HG03571 (cell line): ENCODE results near the gene SLC7A10.

Source experiments
- ATAC-seq: cut with Tn5 transposase; IDR thresholded peaks from one replicate; pipeline ENCODE4 v1.9.1; 2021; ENCODE audit not compliant: unreplicated experiment

Gene SLC7A10

DNA sequence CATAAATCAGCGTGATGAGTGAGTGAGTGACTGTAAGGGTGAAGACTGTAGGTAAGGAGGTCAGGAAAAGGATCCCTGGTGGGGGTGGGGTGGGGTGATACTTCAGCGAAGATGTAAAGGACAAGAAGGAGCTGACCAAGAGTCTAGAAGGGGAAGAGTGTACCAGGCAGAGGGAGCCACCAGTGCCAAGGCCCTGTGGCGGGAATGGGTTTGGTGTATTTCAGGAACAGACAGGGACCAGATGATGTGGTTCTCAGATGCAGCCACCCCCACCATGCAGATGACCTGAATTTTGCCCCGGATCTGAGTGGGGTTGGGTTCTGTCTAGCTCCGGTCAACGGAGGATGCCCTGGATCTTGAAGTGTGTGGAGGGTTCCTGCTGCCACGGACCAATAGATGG is 30.1 kb upstream of the SLC7A10 start:
- ATAC-seq: no peak

DNA sequence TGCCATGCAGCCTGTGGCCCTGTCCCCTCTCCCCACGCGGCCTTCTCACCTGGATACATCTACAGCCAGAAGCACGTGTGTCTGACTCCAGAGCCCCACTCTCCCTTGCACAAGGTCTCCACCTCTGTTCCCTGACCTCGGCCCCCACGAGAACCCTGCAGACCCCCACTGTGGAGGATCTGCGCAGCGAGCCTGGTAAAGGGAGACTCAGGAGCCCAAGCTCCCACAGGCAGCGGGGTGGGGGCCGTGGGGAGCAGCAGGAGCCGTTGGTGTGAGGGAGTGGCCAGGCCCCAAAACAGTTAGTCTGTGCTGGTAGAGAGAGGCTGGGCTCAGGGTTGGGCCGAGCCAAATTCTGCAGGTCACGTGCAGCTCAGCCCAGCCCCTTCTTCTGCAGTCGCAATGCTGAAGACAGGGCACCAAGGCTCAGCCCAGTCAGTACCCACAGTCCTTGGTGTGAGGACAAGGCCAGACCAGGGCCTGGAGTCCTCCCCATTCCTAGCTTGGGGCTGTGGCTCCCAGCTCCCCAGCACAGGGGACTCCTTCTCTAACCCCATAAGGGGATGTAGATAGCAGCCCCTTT is 28.7 kb upstream of the SLC7A10 start:
- no peak for ATAC-seq

DNA sequence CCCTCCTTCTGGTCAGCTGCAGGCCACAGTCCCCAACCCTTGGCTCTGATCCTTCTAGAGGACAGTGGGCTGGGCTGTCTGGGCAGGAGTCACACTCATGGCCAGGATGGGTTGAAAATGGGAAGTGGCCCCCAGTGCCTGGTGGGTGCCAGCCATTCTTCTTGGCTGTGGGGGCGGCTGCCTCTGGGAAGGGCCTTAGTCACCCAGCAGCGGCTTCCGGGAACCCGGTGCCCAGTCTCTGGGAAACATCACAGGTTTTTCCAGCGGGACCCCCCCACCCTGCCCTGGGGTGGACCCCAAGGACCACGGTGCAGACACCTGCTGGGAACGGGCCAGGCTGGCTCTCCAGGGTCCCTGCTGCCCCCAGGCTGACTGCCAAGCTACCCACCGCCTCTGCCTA is 27.3 kb upstream of the SLC7A10 start:
- no peak for ATAC-seq

DNA sequence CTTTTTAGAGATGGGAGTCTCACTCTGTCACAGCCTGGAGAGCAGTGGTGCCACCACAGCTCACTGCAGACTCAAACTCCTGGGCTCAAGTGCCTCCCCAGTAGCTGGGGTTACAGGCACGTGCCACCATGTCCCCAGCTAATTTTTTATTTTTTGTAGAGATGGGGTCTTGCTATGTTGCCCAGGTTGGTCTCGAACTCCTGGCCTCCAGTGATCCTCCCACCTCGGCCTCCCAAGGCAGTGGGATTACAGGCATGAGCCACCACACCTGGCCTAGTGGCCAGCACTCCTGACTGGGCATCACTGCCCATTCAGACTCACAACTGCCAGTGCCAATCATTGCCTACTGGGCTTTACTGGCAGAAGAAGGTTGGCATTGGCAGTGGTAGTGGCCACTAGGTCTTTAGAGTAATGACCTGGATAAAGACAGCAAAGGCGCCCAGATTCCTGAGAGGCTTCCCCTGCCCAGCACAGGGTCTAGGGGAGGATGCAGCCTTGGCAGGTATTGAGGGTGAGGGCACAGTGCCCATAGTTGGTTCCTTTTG is 26.8 kb upstream of the SLC7A10 start:
- ATAC-seq: no peak

DNA sequence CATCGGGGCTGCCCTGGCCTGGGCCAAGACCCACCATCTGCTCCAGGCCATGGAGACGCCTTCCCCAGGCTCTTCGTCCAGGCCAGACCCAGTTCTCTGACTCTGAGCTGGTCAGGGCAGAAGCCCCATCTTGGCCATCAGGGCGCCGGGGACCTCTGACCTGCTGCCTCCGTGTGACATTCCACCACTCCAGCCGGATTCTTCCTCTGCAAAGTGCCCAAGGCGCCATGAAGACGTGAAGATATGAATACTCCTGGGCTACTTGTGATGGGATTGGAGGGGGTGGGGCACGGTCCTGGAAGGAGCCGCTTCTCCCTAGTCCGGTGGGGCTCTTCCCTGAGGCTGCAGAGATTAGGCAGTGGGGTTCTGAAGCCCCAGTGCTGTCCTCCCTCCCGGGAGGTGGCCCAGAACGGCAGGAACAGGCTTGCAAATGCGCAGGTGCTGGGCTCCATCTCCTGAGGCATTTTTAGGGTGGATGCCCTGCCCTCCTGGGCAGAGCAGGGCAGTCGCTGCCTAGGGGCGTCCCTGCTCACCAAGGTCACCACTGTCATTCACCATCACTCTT is 26.0 kb upstream of the SLC7A10 start:
- no peak for ATAC-seq

DNA sequence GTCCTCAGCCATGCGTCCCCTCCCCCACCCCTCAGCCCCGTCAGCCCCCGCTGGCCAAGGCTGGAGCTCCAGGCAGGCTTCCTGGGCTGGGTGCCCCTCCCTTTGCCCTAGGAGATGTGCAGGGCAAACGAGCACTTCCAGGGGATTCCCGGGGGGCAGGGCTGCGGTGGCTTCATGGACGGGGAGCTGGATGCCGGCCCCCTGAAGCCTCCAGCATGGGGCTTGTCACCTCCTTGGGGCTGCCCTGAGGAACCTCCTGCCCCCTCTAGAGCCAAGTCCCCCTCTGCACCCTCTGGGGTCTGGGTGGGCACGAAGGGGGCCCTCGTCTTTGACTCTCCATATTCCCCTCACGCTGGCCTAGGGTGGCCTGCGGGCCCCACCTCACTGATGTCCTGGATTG is 25.4 kb upstream of the SLC7A10 start:
- ATAC-seq: no peak

DNA sequence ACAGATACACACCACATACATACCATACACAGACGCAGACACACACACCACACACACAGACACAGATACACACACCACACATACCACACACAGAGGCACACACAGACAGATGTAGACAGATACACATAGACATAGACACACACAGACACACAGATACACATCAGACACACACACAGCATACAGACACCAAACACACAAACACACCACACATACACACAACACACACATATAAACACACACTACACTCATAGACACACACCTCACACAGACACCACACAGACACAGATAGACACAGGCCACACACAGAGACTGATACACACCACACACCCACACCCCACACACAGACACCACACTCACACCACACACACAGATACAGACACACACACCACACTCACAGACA is 24.9 kb upstream of the SLC7A10 start:
- ATAC-seq: no peak

DNA sequence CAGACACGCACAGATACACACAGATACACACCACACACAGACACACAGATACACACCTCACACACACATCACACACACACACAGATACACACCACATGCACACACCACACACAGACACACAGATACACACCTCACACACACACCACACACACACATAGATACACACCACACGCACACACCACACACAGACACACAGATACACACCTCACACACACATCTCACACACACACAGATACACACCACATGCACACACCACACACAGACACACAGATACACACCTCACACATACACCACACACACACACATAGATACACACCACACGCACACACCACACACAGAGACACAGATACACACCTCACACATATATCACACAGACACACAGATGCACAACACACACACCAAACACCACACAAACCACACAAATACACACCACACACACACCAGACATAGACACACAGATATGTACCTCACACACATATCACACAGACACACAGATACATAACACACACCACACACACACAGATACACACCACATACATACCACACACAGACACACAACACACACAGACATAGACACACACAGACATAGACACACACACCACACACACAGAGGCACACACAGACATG is 24.2 kb upstream of the SLC7A10 start:
- no peak for ATAC-seq

DNA sequence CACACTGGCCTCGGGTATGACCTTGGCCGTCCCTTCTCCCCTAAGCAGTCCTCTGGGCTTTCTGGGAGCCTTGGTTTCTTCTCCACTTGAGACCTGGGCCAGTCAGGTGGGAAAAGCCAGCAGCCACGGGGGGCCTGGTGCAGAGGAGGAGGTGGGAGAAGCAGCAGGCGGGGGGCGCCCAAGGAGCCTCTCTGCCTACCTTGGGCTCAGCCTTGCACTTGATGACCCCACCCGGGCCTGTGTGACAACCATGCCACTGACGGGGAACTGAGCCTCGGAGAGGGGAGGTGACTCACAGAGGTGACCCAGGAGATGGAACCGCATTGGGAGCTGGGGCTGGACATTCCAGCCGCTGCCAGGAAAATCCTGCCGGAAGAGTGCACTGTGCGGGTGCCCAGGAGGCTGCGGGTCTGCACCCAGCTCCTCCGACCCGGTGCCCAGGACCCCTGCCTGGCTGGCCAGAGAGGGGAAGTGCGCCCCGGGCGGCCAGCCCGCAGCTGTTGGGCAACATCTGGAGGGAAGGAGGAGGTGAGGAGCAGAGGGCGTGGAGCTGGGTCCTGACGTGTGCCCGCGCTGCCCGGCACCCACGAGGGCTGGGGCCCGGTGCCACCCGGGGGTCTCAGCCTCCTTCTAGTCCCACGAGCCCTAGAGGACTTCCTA is 23.4 kb upstream of the SLC7A10 start:
- no peak for ATAC-seq

DNA sequence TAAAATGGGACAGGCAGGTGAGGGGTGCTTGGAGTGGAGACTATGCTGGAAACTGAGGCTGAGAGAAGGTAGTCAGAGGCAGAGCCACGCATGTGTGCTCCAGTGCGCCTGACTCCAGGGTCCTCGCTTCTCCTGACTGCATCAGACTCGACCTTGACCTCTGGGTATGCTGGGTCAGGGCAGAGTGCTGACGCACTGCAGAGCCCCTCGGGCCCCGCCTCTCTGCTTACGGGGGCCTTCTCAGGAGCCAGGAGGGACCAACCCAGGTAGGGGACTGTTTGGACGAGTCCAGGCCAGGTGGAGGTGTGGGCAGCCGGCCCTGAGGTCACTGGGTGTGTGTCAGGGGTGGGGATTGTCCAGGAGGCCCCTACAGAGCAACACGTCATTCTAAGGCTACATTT is 22.9 kb upstream of the SLC7A10 start:
- no peak for ATAC-seq

DNA sequence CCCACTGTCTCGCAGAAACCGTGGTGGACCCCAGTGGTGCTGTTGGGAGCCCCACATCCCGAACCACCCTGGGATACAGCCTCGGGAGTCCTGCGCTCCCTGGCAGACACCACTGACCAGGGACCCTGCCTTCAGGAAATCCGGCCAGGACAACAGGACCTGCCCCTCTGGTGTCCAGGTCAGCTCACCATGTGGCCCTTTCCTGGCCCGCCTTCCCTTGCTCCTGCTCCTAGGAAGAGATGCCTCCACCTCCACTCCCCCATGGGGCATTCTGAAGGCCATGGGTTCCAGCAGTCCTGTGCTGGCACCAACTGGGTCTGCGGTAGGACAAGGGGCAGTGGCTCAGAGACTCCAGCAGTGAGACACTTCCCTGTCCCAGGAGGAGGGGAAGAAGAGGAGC is 22.5 kb upstream of the SLC7A10 start:
- ATAC-seq: no peak

DNA sequence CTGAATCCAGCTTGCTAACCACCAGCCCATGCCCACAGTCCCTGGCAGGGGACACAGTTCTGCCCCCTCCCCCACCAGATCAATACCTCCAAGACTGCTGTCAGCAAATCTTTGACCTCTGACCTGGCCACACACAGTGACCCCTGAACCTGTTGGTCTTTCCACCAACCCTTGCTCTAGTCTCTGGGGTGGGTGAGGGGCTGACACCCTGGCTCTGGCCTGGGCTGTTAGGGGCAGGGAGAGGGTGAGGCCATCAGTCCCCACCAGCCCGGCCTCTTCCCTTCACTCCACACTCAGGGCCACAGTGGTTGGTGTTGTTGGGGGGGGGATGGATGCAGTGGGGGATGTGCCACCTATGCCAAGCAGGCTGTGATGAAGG is 21.8 kb upstream of the SLC7A10 start:
- no peak for ATAC-seq

DNA sequence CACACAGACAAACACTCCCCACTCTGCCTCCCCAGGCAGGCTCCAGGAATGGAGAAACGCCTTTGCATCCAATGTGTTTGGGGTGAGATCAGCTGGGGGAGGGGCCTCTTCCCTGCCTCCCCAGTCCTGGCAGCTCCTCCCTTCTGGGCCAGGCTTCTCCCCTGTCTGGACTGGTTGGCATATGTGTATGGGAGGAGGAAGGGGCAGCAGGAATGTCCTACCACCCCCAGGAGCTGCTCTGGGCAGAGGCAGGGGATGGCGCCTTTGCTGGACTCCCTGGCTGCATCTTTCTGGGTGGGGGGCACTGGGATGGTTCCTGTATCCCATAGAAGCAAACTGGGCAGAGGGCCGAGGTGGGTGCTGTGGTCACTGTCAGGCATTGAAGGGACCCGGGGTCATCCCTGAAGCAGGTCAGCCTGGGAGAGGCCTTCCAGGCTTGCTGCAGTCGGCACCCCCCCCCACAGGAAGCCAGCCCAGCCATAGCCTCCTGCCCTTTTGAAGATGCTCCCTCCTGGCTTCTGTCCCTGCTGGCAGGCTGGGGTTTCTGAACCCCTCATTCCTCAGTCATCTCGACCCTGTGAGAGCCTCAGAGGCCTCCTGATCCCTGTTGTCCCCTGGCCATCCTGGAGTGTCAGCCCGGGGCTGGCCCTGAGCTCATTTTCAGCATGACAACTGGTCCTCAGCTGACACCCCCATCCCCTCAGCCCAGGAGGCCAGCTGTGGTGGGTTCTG is 21.2 kb upstream of the SLC7A10 start:
- no peak for ATAC-seq

DNA sequence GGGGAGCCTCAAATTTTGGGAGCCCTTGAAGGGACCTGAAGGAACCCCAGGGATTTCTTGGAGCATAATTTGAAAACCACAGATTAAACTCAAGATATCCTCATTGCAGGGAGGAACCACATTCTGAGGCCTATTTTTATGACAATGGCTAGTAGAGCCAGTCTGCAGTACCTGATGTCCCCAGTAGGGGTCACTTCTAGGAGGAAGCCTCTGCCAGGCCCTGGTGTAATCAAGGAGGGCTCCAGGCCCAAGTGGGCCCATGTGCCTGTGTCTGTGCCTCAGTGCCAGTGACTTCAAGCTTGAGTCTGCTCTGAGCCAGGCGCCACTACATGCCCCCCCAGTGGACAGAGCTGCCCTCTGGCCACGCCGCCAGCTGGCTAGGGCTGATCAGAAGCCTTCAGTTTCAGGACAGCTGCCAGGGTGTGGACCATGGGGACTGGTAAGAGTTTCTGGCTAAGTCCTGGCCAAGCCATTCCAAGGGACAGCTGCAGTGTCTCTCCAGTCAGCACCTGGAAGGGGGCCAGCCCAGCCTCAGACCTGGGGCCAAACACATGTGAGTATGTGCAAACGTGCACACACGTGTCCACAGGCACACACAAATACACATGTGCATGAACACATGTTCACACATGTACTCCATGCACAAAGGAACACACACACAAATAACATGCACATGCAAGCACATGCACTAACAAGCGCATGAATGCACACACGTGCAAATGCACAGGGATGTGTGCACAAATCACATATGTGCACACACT is 20.5 kb upstream of the SLC7A10 start:
- no peak for ATAC-seq

DNA sequence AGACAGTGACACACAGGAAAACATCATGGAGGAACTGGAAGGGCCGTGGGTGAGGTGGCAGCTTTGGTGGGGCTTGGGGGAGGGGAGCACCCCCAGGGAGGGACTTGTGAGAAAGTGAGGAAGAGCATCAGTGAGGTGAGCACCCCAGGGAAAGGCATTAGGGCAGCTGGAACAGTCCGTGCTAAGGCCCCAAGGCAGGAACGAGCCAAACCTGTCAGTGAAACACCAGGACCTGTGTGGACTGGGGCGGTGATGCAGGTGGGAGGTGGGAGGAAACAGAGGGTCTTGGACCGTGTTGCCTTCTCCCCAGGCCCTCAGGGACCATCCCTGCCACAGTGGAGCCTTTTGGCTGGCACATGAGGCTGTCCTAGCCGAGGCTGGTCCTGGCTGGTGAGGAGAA is 17.3 kb upstream of the SLC7A10 start:
- ATAC-seq: no peak

DNA sequence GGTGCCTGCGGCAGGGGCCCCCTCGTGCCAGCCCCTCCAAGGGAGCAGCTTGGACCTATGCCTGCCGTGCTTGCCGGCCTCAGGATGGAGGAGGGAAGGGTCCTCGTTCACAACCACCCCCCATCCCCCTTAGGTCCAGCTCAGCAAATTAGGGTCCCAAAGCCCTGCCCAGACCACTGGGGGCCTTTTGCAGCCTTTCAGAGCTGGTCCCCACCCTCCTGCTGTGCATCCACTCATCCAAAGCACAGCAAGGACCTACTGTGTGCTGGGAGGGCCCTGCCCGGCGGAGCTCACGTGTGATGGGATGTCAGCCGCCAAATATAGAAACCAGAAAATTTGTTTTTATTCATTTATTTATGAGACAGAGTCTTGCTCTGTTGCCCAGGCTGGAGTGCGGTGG is 16.5 kb upstream of the SLC7A10 start:
- ATAC-seq: no peak

DNA sequence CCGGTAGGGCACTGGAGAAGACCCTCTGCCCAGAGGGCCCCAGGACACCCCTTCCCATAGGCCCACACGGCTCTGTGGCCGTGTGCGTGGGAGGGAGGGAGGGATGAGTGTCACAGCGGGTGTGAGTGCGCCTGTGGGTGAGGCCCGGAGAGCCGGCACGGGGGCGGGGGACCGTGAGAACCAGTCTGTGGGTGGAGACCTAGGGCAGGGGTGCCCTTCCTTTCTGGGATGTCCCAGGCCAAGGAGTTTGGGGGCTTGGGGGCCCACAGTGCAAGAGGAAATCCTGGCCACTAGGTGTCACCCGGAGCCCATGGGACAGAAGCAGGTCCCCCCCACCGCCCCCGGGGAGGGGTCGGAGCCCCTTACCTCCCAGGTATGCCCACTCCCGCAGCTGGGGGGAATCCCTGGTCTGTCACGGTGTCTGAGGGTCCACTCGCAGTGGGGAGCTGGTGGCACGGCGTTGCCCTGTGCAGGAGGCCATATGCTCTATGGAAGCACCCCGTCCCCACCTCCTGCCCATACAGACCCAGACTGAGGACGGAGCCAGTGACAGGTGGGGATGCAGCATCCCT is 16.0 kb upstream of the SLC7A10 start:
- no peak for ATAC-seq

DNA sequence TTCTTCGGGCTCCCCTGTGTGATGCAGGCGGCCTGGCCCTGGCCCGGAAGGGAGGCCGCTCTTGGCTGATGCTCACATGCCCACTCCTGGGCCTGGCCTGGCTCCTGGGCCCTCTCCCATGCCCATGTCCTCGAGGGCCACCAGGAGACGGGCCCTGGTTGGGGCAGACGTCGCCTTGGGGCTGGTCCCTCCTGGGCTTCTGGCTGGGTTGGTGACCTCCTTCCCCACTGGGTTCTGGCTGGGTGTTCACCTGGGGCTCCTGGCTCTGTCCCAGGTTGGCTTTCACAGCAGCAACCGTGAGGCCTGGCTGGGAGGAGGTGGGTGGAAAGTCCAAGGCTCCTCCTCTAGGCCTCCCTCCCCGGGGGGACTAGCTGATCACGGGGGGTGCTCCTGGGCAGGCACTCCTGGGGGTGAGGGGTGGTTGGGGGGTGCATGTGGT is 15.5 kb upstream of the SLC7A10 start:
- no peak for ATAC-seq

DNA sequence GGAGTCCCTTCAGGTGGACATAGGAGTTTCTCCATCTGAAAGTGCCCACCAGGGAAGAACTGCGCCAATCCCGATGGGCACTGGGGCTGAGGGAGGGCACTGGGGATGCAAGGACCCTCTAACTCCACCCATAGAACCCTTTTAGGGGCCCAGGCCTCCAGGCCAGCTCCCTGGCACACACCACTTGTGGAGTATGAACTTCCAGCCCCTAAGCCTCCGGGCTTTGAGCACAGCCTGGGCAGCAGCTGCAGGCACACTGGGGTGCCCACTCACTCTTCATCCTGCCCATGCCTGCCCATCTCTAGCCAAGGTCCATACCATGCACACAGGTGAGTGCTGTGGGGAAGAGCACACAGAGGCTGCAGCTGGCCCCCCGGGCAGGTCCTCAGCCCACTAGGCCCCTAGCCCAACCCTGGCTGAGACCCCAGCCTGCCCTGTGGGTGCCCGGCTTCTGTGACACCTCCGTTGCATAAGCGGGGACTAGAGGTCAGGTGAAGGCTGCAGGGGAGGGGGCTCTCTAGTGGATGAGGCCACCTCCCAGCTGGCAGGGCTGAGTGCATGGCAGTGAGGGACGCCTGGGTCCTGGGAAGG is 14.6 kb upstream of the SLC7A10 start:
- no peak for ATAC-seq
